B cell (primary cell): ENCODE results near the gene AIMP1.

ENCODE experiments used
- EZH2 ChIP-seq: IDR thresholded peaks from 2 replicates; pipeline ENCODE4 v1.6.1; 2012; ENCODE audit warnings: borderline replicate concordance, low read depth, mild to moderate bottlenecking, moderate library complexity, low read length; ENCODE audit not compliant: insufficient read depth, poor library complexity, severe bottlenecking
- TF ChIP-seq, protein P1 (sequence below): fragments of 200-600 bp; IDR thresholded peaks from one replicate; pipeline ENCODE4 v1.8.0; 2022; ENCODE audit warnings: antibody characterized with exemption, mild to moderate bottlenecking

DNA sequence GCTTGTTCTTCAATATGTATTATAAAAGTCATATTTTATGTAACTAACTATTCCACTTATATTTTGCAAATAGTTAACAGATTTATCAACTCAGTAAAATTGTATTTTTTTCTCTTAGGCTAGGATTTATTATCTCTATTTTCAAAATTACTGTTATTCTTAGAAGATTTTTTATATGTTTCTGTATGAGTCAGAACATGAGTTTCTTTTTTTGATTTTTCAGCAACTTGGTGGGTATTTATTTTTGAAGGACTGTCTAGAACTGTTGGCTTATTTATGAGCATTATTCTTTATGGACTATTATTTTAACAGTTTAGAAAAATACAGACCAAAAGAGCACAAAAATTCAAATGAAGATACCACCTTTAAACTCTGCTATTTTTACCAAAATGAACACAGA is 6.8 kb downstream of the AIMP1 start:
- TF ChIP-seq, protein P1, sequence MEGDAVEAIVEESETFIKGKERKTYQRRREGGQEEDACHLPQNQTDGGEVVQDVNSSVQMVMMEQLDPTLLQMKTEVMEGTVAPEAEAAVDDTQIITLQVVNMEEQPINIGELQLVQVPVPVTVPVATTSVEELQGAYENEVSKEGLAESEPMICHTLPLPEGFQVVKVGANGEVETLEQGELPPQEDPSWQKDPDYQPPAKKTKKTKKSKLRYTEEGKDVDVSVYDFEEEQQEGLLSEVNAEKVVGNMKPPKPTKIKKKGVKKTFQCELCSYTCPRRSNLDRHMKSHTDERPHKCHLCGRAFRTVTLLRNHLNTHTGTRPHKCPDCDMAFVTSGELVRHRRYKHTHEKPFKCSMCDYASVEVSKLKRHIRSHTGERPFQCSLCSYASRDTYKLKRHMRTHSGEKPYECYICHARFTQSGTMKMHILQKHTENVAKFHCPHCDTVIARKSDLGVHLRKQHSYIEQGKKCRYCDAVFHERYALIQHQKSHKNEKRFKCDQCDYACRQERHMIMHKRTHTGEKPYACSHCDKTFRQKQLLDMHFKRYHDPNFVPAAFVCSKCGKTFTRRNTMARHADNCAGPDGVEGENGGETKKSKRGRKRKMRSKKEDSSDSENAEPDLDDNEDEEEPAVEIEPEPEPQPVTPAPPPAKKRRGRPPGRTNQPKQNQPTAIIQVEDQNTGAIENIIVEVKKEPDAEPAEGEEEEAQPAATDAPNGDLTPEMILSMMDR, result no peak
- TF ChIP-seq EZH2, result no peak
